ENCODE results near the gene SNED1. TPM values are rescaled to one million over a fixed set of nuclear protein-coding genes. Genes with fewer than 3 reads are reported as not detected.

Gene SNED1
- total and polyA plus RNA-seq, 4 donors: 0.65 to 18.1 (median 2.8) TPM

GRCh38 chr2:240983361-240983995 lies 14.9 kb upstream of the SNED1 start:
- Histone ChIP-seq H3K4me3 (ENCODE audit: low read depth in 1 of 3, low read length in 3 of 3) (peak overlapping the region in 1 of 3 donors; percentile 48), H3K9ac (ENCODE audit: low read depth in 1 of 2, low read length in 2 of 2) (no peak overlapping the region), H3K36me3 (ENCODE audit: control insufficient read depth in 4 of 4, insufficient read depth in 3 of 4, low read depth in 1 of 4, low read length in 3 of 4) (no peaks in the 10 kb centered on the region), H3K9me3 (ENCODE audit: control insufficient read depth in 4 of 4, low read length in 3 of 4) (no peaks in the 10 kb centered on the region), H3K27me3 (ENCODE audit: control insufficient read depth in 4 of 4, insufficient read depth in 4 of 4, low read length in 3 of 4) (no peaks in the 10 kb centered on the region), H3K4me1 (ENCODE audit: control insufficient read depth in 4 of 4, insufficient read depth in 4 of 4, low read length in 3 of 4) (peaks cover 28 to 49% (median 40%) of the 10 kb centered on the region in 4 donors), H3K27ac (ENCODE audit: low read depth in 1 of 2, low read length in 2 of 2) (no peak overlapping the region)
- WGBS: 9% methylated on average over 45 of the region's 45 CpGs
- TF ChIP-seq RAD21 (IDR thresholded peaks at IDR 0.05) (peak in 1 of 2 donors; percentile 66), FOXA2 (IDR thresholded peaks at IDR 0.05) (no peak)
- TF ChIP-seq, protein P1, sequence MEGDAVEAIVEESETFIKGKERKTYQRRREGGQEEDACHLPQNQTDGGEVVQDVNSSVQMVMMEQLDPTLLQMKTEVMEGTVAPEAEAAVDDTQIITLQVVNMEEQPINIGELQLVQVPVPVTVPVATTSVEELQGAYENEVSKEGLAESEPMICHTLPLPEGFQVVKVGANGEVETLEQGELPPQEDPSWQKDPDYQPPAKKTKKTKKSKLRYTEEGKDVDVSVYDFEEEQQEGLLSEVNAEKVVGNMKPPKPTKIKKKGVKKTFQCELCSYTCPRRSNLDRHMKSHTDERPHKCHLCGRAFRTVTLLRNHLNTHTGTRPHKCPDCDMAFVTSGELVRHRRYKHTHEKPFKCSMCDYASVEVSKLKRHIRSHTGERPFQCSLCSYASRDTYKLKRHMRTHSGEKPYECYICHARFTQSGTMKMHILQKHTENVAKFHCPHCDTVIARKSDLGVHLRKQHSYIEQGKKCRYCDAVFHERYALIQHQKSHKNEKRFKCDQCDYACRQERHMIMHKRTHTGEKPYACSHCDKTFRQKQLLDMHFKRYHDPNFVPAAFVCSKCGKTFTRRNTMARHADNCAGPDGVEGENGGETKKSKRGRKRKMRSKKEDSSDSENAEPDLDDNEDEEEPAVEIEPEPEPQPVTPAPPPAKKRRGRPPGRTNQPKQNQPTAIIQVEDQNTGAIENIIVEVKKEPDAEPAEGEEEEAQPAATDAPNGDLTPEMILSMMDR (IDR thresholded peaks at IDR 0.05; ENCODE audit: low read depth, low read length, missing input control): peak; percentile 44
- DNase-seq (ENCODE audit: low spot score): no peak

DNA sequence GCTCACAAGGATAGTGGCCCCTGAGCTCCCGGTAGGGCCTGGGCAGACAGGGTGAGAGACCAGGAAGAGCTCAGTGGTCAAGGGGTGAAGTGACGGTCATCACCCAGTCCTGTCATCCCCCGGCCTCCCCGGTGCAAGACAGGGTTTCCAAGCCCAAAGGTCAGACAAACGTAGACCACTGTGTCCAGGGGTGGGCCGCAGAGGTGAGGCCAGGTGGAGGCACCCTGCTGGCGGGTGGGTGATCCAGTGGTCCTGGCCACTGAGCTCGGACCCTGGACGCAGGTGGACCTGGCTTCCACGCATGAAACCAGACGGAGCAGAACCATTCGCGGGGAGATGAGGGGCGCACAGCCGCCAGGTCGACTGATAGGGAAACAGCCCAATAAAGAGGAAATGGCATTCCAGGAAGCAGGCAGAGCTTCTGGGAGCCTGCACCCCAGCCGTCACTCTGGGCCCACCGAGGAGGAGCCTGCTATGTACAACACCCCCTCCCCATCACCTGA lies 14.4 kb upstream of the SNED1 start:
- Histone ChIP-seq H3K4me1 (ENCODE audit: control insufficient read depth in 4 of 4, insufficient read depth in 4 of 4, low read length in 3 of 4) (peaks cover 28 to 55% (median 45%) of the 10 kb centered on the region in 4 donors), H3K9ac (ENCODE audit: low read depth in 1 of 2, low read length in 2 of 2) (no peak overlapping the region), H3K27ac (ENCODE audit: low read depth in 1 of 2, low read length in 2 of 2) (no peak overlapping the region), H3K4me3 (ENCODE audit: low read depth in 1 of 3, low read length in 3 of 3) (peak overlapping the region in 1 of 3 donors; percentile 48), H3K36me3 (ENCODE audit: control insufficient read depth in 4 of 4, insufficient read depth in 3 of 4, low read depth in 1 of 4, low read length in 3 of 4) (no peaks in the 10 kb centered on the region), H3K9me3 (ENCODE audit: control insufficient read depth in 4 of 4, low read length in 3 of 4) (no peaks in the 10 kb centered on the region), H3K27me3 (ENCODE audit: control insufficient read depth in 4 of 4, insufficient read depth in 4 of 4, low read length in 3 of 4) (no peaks in the 10 kb centered on the region)
- DNase-seq (ENCODE audit: low spot score): no peak
- no peak for TF ChIP-seq SP1 (IDR thresholded peaks at IDR 0.05)
- TF ChIP-seq, protein P2, sequence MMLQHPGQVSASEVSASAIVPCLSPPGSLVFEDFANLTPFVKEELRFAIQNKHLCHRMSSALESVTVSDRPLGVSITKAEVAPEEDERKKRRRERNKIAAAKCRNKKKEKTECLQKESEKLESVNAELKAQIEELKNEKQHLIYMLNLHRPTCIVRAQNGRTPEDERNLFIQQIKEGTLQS (IDR thresholded peaks at IDR 0.05): no peak
- no peak for TF ChIP-seq NR2F2 (IDR thresholded peaks at IDR 0.05)
- TF ChIP-seq MAX (IDR thresholded peaks at IDR 0.05): no peak
- TF ChIP-seq JUND (IDR thresholded peaks at IDR 0.05): no peak
- TF ChIP-seq, protein P3, sequence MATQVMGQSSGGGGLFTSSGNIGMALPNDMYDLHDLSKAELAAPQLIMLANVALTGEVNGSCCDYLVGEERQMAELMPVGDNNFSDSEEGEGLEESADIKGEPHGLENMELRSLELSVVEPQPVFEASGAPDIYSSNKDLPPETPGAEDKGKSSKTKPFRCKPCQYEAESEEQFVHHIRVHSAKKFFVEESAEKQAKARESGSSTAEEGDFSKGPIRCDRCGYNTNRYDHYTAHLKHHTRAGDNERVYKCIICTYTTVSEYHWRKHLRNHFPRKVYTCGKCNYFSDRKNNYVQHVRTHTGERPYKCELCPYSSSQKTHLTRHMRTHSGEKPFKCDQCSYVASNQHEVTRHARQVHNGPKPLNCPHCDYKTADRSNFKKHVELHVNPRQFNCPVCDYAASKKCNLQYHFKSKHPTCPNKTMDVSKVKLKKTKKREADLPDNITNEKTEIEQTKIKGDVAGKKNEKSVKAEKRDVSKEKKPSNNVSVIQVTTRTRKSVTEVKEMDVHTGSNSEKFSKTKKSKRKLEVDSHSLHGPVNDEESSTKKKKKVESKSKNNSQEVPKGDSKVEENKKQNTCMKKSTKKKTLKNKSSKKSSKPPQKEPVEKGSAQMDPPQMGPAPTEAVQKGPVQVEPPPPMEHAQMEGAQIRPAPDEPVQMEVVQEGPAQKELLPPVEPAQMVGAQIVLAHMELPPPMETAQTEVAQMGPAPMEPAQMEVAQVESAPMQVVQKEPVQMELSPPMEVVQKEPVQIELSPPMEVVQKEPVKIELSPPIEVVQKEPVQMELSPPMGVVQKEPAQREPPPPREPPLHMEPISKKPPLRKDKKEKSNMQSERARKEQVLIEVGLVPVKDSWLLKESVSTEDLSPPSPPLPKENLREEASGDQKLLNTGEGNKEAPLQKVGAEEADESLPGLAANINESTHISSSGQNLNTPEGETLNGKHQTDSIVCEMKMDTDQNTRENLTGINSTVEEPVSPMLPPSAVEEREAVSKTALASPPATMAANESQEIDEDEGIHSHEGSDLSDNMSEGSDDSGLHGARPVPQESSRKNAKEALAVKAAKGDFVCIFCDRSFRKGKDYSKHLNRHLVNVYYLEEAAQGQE (IDR thresholded peaks at IDR 0.05): no peak
- TF ChIP-seq FOXA2 (IDR thresholded peaks at IDR 0.05): no peak
- TF ChIP-seq RXRA (IDR thresholded peaks at IDR 0.05): no peak
- no peak for TF ChIP-seq GABPA (IDR thresholded peaks at IDR 0.05 in 1 of 2, conservative IDR thresholded peaks at IDR 0.05 in 1 of 2)
- no peak for TF ChIP-seq TAF1 (conservative IDR thresholded peaks at IDR 0.05)
- 42% methylated on average over 18 of the region's 18 CpGs for WGBS
